Neural crest cell (in vitro differentiated cells): ENCODE measurements around the gene ABHD18. TPM values are rescaled to one million over a fixed set of nuclear protein-coding genes. Genes with fewer than 3 reads are reported as not detected.
"Not testable (repeated sequence)": the region's sequence is repeated elsewhere in the genome, so short reads cannot be mapped to it uniquely, and the experiment has no call there.

ENCODE experiments used
- DNase-seq: peaks from one replicate; pipeline ENCODE4 v3.0.0; 2021; ENCODE audit warnings: low read depth, mixed read lengths, low spot score
- H3K27ac Mint-ChIP-seq: one replicate; pipeline ENCODE4 v1.8.0; 2021; ENCODE audit warnings: mild to moderate bottlenecking, mixed read lengths; ENCODE audit not compliant: unreplicated experiment
- H3K27me3 Mint-ChIP-seq: 2 replicates; pipeline ENCODE4 v1.8.0; 2021; ENCODE audit warnings: low read depth, mild to moderate bottlenecking, mixed read lengths
- H3K36me3 Mint-ChIP-seq: 2 replicates; pipeline ENCODE4 v1.8.0; 2021; ENCODE audit warnings: low read depth, mild to moderate bottlenecking, mixed read lengths
- H3K4me1 Mint-ChIP-seq: 2 replicates; pipeline ENCODE4 v1.8.0; 2021; ENCODE audit warnings: mixed read lengths
- H3K4me3 Mint-ChIP-seq: one replicate; pipeline ENCODE4 v1.8.0; 2021; ENCODE audit warnings: mild to moderate bottlenecking, mixed read lengths
- H3K9me3 Mint-ChIP-seq: 2 replicates; pipeline ENCODE4 v1.8.0; 2021; ENCODE audit warnings: mixed read lengths
- total RNA-seq: library from RNA; stranded (reverse); gene quantifications from 2 replicates; pipeline ENCODE4 v1.2.1, GENCODE V29; 2021
- TF ChIP-seq, protein P1 (sequence below): fragments of 200-600 bp; sonication (generic); conservative IDR thresholded peaks from 2 replicates; pipeline ENCODE4 v1.5.0; 2021; ENCODE audit warnings: antibody characterized with exemption, mild to moderate bottlenecking

The ABHD18 gene
- total RNA-seq, 1 donor from 2014 or later: 10.5 TPM

DNA sequence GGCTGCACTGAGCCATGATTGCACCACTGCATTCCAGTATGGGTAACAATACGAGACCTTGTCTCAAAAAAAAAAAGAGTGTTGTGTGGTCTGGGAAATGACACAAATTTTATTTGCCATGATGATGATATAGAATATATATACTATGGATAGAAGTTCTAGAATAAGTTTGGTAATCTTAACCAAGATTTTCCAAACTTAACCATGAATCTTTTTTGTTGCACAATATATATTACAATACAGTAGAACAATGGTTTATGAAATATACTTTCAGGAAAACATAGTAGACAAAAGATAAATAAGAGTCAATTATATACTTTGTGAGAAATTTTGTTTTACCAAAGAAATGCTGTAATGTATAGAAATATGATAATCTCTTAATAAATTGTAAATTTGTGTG is 35.0 kb upstream of the ABHD18 start:
- DNase-seq: no peak
- peaks cover 14% of the 10 kb centered on the region for H3K36me3 Mint-ChIP-seq
- TF ChIP-seq, protein P1, sequence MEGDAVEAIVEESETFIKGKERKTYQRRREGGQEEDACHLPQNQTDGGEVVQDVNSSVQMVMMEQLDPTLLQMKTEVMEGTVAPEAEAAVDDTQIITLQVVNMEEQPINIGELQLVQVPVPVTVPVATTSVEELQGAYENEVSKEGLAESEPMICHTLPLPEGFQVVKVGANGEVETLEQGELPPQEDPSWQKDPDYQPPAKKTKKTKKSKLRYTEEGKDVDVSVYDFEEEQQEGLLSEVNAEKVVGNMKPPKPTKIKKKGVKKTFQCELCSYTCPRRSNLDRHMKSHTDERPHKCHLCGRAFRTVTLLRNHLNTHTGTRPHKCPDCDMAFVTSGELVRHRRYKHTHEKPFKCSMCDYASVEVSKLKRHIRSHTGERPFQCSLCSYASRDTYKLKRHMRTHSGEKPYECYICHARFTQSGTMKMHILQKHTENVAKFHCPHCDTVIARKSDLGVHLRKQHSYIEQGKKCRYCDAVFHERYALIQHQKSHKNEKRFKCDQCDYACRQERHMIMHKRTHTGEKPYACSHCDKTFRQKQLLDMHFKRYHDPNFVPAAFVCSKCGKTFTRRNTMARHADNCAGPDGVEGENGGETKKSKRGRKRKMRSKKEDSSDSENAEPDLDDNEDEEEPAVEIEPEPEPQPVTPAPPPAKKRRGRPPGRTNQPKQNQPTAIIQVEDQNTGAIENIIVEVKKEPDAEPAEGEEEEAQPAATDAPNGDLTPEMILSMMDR: no peak
- H3K9me3 Mint-ChIP-seq: no peaks in the 10 kb centered on the region
- H3K27ac Mint-ChIP-seq: no peak overlapping the region
- no peaks in the 10 kb centered on the region for H3K27me3 Mint-ChIP-seq
- no peak overlapping the region for H3K4me3 Mint-ChIP-seq
- no peaks in the 10 kb centered on the region for H3K4me1 Mint-ChIP-seq

DNA sequence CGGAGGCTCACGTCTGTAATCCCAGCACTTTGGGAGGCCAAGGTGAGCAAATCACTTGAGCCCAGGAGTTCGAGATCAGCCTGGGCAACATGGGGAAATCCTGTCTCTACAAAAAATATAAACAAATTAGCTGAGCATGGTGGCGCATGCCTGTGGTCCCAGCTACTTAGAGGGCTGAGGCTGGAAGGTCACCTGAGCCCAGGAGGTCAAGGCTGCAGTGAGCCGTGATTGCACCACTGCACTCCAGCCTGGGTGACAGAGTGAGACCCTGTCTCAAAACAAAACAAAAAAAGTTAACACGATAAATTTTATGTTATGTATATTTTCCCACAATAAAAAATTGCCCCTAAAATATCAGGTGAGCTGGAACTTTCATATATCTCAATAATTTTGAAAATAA is 33.4 kb upstream of the ABHD18 start:
- not testable (repeated sequence) for H3K4me1 Mint-ChIP-seq, H3K36me3 Mint-ChIP-seq, H3K27me3 Mint-ChIP-seq, H3K4me3 Mint-ChIP-seq, H3K27ac Mint-ChIP-seq, DNase-seq, H3K9me3 Mint-ChIP-seq

DNA sequence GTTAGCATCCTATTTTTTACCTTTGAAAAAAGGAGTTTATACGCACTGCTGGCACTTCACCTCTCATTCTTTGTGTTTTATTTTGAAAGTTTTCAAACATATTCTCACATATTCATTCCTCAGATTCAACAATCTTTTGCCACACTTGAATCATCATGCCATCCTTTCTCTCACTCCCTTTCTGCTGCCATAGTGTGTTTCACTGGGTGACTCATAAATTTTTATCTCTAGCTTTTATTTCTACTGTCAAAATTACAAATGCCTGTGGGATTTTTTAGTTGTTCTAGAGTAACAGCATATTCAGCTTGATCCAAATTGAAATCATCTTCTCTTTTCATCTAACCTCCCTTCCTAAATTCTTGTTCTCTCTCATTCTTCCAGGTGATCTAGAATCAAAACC is 28.2 kb upstream of the ABHD18 start:
- Mint-ChIP-seq H3K36me3 (peaks cover 2% of the 10 kb centered on the region), H3K4me3 (no peak overlapping the region), H3K27me3 (no peaks in the 10 kb centered on the region), H3K4me1 (no peaks in the 10 kb centered on the region), H3K9me3 (no peaks in the 10 kb centered on the region), H3K27ac (no peak overlapping the region)
- TF ChIP-seq, protein P1: no peak
- no peak for DNase-seq

DNA sequence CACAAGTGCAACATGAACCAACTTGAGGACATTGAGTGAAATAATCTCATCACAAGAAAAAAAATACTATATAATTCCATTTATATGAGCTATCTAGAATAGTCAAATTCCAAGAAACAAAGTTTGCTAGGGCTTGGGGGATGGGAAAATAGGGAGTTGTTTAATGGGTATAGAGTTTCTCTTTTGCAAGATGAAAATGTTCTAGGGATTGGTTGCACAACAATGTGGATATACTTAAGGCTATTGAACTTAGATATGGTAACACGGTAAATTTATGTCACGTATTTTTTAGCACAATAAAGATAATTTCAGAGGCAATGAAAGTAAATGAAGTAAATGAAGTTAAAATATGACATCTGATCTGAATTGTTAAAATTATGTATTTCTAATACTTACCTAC is 8.1 kb upstream of the ABHD18 start:
- no peaks in the 10 kb centered on the region for H3K4me1 Mint-ChIP-seq
- no peaks in the 10 kb centered on the region for H3K36me3 Mint-ChIP-seq
- no peaks in the 10 kb centered on the region for H3K9me3 Mint-ChIP-seq

DNA sequence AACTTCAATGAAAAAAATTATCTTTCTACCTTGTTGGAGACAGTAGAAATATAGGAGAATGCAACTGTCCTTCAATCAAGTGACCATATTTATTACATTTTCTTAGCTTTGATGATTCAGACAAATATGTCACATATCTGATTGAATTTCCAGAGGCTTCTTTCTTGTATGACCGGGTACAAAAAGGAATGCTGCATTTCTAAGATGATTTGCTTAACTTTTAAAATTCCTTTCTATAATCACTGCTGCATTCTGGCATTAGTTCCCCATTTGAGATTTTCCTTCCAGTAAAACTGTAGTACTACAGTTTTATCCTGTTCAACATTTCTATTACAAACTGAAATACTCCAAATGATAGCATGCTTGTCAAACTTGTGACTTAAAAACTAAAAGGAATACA is 5.4 kb upstream of the ABHD18 start:
- no peaks in the 10 kb centered on the region for H3K9me3 Mint-ChIP-seq
- H3K4me1 Mint-ChIP-seq: peaks cover 11% of the 10 kb centered on the region
- TF ChIP-seq, protein P1: no peak
- peaks cover 7% of the 10 kb centered on the region for H3K36me3 Mint-ChIP-seq
- DNase-seq: no peak
- H3K27me3 Mint-ChIP-seq: no peaks in the 10 kb centered on the region
- no peak overlapping the region for H3K27ac Mint-ChIP-seq
- H3K4me3 Mint-ChIP-seq: no peak overlapping the region

More for the DNA sequence above, 8.1 kb upstream of the ABHD18 start:
- Mint-ChIP-seq H3K27me3 (no peaks in the 10 kb centered on the region), H3K4me3 (no peak overlapping the region), H3K27ac (no peak overlapping the region)
- TF ChIP-seq, protein P1: no peak
- no peak for DNase-seq

DNA sequence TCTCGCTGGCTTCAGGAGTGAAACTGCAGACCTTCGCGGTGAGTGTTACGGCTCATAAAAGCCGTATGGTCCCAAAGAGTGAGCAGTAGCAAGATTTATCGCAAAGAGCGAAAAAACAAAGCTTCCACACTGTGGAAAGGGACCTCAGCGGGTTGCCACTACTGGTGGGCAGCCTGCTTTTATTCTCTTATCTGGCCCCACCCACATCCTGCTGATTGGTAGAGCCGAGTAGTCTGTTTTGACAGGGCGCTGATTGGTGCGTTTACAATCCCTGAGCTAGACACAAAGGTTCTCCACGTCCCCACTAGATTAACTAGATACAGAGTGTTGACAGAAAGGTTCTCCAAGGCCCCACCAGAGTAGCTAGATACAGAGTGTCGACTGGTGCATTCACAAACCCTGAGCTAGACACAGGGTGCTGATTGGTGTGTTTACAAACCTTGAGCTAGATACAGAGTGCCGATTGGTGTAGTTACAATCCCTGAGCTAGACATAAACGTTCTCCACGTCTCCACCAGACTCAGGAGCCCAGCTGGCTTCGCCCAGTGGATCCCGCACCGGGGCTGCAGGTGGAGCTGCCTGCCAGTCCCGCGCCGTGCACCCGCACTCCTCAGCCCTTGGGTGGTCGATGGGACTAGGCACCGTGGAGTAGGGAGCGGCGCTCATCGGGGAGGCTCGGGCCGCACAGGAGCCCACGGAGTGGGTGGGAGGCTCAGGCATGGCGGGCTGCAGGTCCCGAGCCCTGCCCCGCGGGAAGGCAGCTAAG is 1.4 kb upstream of the ABHD18 start:
- not testable (repeated sequence) for DNase-seq, H3K9me3 Mint-ChIP-seq, H3K27ac Mint-ChIP-seq, H3K27me3 Mint-ChIP-seq
- Mint-ChIP-seq H3K4me1 (peaks cover 24% of the 10 kb centered on the region), H3K36me3 (peaks cover 10% of the 10 kb centered on the region), H3K4me3 (peak overlapping the region; percentile 88)

DNA sequence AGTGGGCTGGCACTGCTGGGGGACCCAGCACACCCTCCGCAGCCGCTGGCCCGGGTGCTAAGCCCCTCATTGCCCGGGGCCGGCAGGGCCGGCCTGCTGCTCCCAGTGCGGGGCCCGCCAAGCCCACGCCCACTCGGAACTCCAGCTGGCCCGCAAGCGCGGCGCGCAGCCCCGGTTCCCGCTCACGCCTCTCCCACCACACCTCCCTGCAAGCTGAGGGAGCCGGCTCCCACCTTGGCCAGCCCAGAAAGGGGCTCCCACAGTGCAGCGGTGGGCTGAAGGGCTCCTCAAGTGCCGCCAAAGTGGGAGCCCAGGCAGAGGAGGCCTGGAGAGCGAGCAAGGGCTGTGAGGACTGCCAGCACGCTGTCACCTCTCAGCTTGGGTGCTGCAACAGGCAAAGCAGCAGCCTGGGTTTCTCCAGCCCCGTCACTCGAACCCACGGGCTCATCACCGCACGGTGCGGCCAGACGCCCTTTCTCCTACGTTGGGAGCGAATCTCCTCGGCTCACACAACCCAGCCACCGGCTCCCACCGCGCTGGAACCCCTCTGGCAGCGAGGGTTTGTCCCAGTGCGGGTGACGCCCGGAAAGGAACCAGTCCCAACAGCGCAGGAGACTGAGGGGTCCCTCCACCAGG is 662 bp upstream of the ABHD18 start:
- not testable (repeated sequence) for H3K27me3 Mint-ChIP-seq, H3K9me3 Mint-ChIP-seq
- Mint-ChIP-seq H3K27ac (peak overlapping the region; percentile 95), H3K4me1 (peaks cover 24% of the 10 kb centered on the region), H3K36me3 (peaks cover 10% of the 10 kb centered on the region), H3K4me3 (peak overlapping the region; percentile 98)
- DNase-seq: peak; percentile 6
